ENCODE results near the gene IPCEF1. TPM values are rescaled to one million over a fixed set of nuclear protein-coding genes. Genes with fewer than 3 reads are reported as not detected.

IPCEF1 gene
- total and polyA plus RNA-seq, 2 of the 4 experiments (the other 2 are of a cell fraction): under 0.01 to 0.03 TPM

DNA sequence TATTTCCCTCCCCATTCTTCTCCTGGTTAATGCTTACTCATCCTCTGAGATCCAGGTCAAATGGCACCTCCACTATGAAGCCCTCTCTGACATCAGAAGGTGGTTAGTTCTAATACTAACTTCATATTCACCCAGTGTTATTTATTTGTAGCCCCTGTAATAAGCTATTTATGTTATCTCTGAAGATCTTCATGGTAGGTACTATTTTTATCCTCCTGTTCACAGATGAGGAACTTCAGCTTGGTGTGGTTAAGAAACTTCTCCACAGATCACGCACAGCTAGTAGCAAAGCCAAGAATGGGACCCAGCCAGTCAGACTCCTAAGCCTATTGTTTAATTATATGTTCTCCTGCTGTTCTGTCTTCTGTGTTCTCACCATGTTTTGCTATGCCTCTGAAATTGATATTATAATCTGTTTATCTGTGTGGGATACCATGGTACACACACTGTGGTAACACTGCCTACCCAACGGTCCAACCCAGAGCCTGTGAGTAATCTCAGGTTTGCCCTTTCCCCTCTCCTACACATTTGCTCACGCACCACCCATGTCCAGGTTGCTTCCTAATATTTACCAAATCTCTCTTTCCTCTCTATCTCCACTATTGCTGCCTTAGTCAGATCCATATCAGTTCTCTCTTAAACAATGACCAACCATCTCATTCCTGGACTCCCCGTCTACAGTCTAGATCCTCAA lies 98.4 kb downstream of the IPCEF1 start:
- WGBS, 2 experiments (ENCODE audit: extremely low coverage in 2 of 2, insufficient read length in 1 of 2): 51 to 100% methylated on average over 1 to 3 of the region's 4 CpGs
- Histone ChIP-seq H2BK20ac (ENCODE audit: low read depth, low read length) (no peak overlapping the region), H3K27ac (ENCODE audit: insufficient read depth, low read length) (no peak overlapping the region), H3K4me3 (ENCODE audit: insufficient read depth, low read depth, low read length) (no peak overlapping the region), H4K91ac (ENCODE audit: insufficient read depth, low read depth, low read length) (no peak overlapping the region), H2AK9ac (replicated peaks; ENCODE audit: low read depth, low read length, poor library complexity) (no peak overlapping the region), H2BK15ac (ENCODE audit: low read depth, low read length) (no peak overlapping the region), H3K14ac (replicated peaks; ENCODE audit: low read depth, low read length) (no peak overlapping the region), H3K56ac (ENCODE audit: extremely low read depth, insufficient read depth, low read length) (no peak overlapping the region), H2BK5ac (ENCODE audit: low read depth, low read length, poor library complexity, severe bottlenecking) (no peak overlapping the region), H4K8ac (ENCODE audit: low read depth in 2 of 2, low read length in 2 of 2) (no peak overlapping the region), H3K9me1 (ENCODE audit: insufficient read depth, low read length) (no peaks in the 10 kb centered on the region), H3K4me2 (ENCODE audit: low read depth, low read length) (no peak overlapping the region), H3K36me3 (ENCODE audit: control insufficient read depth, insufficient read depth, low read length) (no peaks in the 10 kb centered on the region), H4K5ac (ENCODE audit: low read depth, low read length) (no peak overlapping the region), H2AFZ (replicated peaks; ENCODE audit: low read length, poor library complexity) (no peak overlapping the region), H2BK120ac (ENCODE audit: low read depth, low read length) (no peak overlapping the region), H3K27me3 (ENCODE audit: control insufficient read depth, insufficient read depth, low read length) (no peaks in the 10 kb centered on the region; the same call in 1 of the 2 replicates), H3K4ac (ENCODE audit: low read depth, low read length) (no peak overlapping the region), H3K4me1 (ENCODE audit: control insufficient read depth, insufficient read depth, low read length) (no peaks in the 10 kb centered on the region), H3K9me3 (ENCODE audit: control insufficient read depth, insufficient read depth, low read length) (no peaks in the 10 kb centered on the region), H3K79me1 (ENCODE audit: low read depth in 1 of 2, low read length in 2 of 2) (no peaks in the 10 kb centered on the region), H2AK5ac (ENCODE audit: low read depth, low read length) (no peak overlapping the region), H3K23ac (ENCODE audit: low read depth, low read length) (no peak overlapping the region), H3K9ac (ENCODE audit: low read depth, low read length) (no peak overlapping the region), H3K18ac (ENCODE audit: low read depth, low read length) (no peak overlapping the region), H4K20me1 (ENCODE audit: insufficient read depth, low read length) (no peaks in the 10 kb centered on the region)
- CTCF ChIA-PET: interaction anchor here (1.0 kb wide), 1 partner anchor 19 kb away, joined by 5 read pairs; no protein-coding TSS in a partner anchor
- no TSS peak for BruUV-seq (replicated peaks)
- dilution Hi-C loops (cut with HindIII; ENCODE audit: low sequenced_read_pairs, unreplicated experiment): no loop called here
- TF ChIP-seq RFX5 (IDR thresholded peaks at IDR 0.05; ENCODE audit: low read depth, low read length) (no peak), CHD1 (IDR thresholded peaks at IDR 0.05; ENCODE audit: low read depth, low read length) (no peak), MAFK (IDR thresholded peaks at IDR 0.05; ENCODE audit: low read depth, low read length) (no peak), MAZ (IDR thresholded peaks at IDR 0.05; ENCODE audit: borderline replicate concordance, low read depth, low read length) (no peak), MXI1 (IDR thresholded peaks at IDR 0.05; ENCODE audit: borderline replicate concordance, low read depth, low read length) (no peak), POLR2A (IDR thresholded peaks at IDR 0.05; ENCODE audit: low read depth, low read length) (no peak), RCOR1 (IDR thresholded peaks at IDR 0.05; ENCODE audit: insufficient replicate concordance, low read length) (no peak), CEBPB (IDR thresholded peaks at IDR 0.05; ENCODE audit: low read depth, low read length) (no peak), RAD21 (IDR thresholded peaks at IDR 0.05; ENCODE audit: low read length) (no peak), SMC3 (IDR thresholded peaks at IDR 0.05; ENCODE audit: low read depth, low read length) (no peak), NFE2L2 (IDR thresholded peaks at IDR 0.05; ENCODE audit: low read depth, low read length) (no peak), FOS (IDR thresholded peaks at IDR 0.05; ENCODE audit: low read depth, low read length) (no peak), BHLHE40 (IDR thresholded peaks at IDR 0.05; ENCODE audit: low read depth, low read length) (no peak)
- TF ChIP-seq, protein P1, sequence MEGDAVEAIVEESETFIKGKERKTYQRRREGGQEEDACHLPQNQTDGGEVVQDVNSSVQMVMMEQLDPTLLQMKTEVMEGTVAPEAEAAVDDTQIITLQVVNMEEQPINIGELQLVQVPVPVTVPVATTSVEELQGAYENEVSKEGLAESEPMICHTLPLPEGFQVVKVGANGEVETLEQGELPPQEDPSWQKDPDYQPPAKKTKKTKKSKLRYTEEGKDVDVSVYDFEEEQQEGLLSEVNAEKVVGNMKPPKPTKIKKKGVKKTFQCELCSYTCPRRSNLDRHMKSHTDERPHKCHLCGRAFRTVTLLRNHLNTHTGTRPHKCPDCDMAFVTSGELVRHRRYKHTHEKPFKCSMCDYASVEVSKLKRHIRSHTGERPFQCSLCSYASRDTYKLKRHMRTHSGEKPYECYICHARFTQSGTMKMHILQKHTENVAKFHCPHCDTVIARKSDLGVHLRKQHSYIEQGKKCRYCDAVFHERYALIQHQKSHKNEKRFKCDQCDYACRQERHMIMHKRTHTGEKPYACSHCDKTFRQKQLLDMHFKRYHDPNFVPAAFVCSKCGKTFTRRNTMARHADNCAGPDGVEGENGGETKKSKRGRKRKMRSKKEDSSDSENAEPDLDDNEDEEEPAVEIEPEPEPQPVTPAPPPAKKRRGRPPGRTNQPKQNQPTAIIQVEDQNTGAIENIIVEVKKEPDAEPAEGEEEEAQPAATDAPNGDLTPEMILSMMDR (conservative IDR thresholded peaks at IDR 0.05; ENCODE audit: low read depth, low read length): no peak
- TF ChIP-seq, protein P2, sequence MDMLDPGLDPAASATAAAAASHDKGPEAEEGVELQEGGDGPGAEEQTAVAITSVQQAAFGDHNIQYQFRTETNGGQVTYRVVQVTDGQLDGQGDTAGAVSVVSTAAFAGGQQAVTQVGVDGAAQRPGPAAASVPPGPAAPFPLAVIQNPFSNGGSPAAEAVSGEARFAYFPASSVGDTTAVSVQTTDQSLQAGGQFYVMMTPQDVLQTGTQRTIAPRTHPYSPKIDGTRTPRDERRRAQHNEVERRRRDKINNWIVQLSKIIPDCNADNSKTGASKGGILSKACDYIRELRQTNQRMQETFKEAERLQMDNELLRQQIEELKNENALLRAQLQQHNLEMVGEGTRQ (IDR thresholded peaks at IDR 0.05; ENCODE audit: low read depth, low read length): no peak
- TF ChIP-seq, protein P3, sequence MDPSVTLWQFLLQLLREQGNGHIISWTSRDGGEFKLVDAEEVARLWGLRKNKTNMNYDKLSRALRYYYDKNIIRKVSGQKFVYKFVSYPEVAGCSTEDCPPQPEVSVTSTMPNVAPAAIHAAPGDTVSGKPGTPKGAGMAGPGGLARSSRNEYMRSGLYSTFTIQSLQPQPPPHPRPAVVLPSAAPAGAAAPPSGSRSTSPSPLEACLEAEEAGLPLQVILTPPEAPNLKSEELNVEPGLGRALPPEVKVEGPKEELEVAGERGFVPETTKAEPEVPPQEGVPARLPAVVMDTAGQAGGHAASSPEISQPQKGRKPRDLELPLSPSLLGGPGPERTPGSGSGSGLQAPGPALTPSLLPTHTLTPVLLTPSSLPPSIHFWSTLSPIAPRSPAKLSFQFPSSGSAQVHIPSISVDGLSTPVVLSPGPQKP (IDR thresholded peaks at IDR 0.05; ENCODE audit: borderline replicate concordance, low read depth, low read length): no peak
- no peak for ATAC-seq (ENCODE audit: low read depth)
- POLR2A ChIA-PET (ENCODE audit: unreplicated experiment): no interaction called here
- intact Hi-C loops (cut with micrococcal nuclease): no loop called here
- no peak for DNase-seq
- in situ Hi-C loops (cut with MboI; ENCODE audit: low sequenced_read_pairs): no loop called here
